T-helper 1 cell (primary cell): ENCODE results near the gene PER3.
A peak's percentile ranks its signal among the peaks of the same experiment; 100 is the strongest.
"Not testable (repeated sequence)": the region's sequence is repeated elsewhere in the genome, so short reads cannot be mapped to it uniquely, and the experiment has no call there.

Source experiments
- DNase-seq, 5 donors: peaks; one replicate each; pipeline ENCODE4 v3.0.0-alpha.2; 2012 to 2020

PER3 gene

GRCh38 chr1:7780976-7781375, 3.1 kb upstream of the PER3 start:
- DNase-seq: no peak

DNA sequence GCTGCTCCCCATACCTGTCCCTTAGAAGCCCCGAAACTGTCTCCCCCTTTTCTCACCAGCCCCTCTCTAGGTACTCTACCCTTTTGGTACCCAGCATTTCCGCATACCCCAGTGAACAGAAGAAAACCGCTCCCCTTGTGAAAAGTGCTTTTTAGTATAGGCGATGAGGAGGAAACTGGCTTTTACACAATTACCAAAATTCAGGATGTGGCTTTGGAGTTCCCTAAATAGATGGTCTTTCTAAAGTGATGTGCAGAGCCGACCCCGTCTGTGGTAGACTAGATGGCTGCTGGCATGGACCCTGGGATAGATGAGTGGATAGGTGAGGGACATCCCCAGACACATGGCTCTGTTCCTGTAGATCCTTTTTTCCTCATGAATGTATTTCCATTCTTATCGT, 2.6 kb upstream of the PER3 start:
- no peak for DNase-seq

GRCh38 chr1:7781923-7782495, 2.1 kb upstream of the PER3 start:
- DNase-seq: peak in 1 of 5 donors; percentile 8

GRCh38 chr1:7783178-7783711, 846 bp upstream of the PER3 start:
- DNase-seq: peak in 1 of 5 donors; percentile 9

GRCh38 chr1:7784492-7785071, 491 bp downstream of the PER3 start:
- peak in 1 of 5 donors; percentile 9 for DNase-seq

DNA sequence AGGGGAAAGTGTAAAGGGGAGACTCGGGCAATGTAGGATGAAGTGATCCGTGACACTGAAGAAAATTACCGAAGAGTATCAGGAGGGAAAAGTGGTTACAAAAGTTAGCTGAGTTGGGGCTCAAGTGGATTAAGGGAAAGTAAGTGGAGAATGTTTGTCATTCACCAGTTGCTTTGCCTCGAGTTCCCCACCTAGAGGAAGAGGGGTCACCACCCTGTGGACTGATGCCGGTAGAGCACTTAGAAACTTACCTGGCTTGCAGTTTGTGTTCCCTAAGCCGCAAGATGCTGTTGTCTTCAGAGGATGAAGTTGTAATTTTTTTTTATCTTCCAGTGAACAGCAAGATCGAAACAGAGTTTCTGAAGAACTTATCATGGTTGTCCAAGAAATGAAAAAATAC, 1.0 kb downstream of the PER3 start:
- no peak for DNase-seq

GRCh38 chr1:7786795-7787194, 2.7 kb downstream of the PER3 start:
- DNase-seq: no peak

DNA sequence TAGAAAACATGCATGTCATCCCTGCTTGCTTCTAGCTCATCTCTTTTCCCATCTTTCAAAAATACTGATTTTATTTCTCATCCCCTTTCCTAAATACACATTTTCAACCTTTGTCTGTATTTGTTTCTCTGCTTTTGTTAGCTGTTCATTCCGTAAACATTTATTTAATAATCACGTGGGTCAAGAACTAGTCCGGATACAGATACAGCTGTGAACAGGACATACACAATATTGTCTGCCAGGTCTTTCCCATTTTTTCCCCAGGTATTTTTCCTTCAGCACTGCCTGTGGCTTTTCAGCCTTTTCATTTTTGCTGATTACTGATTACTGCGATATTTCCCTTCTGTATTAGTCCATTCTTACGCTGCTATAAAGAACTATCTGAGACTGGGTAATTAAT, 5.7 kb downstream of the PER3 start:
- DNase-seq: no peak

GRCh38 chr1:7791027-7791426, 6.9 kb downstream of the PER3 start:
- DNase-seq: not testable (repeated sequence)

DNA sequence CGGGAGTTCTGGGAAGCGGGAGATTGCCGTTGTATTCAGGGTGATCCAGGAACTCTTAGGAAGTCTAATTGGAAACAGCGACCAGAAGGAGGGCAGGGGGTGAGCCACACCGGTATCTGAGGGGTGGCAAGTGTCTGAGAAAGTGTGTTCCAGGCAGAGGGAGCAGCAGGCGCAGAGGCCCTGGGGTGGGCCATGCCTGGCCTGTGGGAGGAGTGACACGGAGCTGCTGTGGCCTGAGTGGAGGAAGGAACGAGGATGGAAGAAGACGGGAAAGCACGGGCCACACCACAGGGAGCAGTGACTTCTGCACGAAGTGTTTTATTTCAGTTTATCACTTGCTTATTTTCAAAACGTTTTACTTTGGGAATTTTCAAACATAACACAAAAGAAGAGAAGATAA, 11.3 kb downstream of the PER3 start:
- no peak for DNase-seq

- DNase-seq: no peak
These were observed 21.4 kb downstream of the PER3 start for GRCh38 chr1:7805460-7805859.

DNA sequence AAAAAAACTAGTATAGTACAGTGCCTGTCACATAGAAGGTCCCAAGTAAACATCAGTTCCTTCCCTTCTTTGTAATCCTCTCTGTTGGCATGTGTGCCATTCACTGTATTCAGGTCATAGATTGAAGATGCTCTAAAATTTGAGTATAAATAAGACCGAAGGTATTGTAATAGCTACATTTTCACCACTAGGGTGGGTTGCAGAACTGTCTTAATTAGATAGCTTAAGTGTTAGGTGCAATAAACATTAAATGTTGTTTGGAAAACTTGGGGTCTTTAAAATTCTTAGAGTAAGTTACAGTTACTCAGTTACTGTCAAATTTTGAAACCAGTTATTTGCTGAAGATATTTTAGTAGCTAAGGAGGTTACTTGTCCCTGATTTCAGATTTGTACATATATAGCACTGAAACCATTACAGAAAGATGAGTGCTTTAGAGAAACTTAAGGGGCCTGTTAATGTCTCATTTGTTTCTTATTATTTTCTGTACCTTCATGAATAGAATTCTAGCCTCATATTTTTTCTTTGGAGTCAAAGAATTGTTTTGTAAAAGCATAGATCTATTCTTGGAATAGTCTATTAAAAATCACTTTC, 24.3 kb downstream of the PER3 start:
- peak in 1 of 5 donors; percentile 23 for DNase-seq

DNA sequence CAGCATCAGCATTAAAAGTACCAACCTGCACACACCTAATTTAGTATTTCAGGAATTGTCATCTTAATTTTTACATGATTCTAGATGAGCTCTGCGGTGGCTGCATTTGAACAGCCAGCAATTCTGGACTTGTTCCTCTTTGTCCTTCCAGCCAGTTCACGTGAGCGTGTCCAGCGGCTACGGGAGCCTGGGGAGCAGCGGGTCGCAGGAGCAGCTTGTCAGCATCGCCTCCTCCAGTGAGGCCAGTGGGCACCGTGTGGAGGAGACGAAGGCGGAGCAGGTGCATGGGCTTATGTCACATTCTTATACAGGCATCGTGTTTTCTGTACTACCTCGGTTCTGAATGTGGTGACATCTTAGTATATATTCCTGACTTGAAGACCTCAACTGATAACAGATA, 25.7 kb downstream of the PER3 start:
- DNase-seq: no peak

GRCh38 chr1:7810395-7810794, 26.3 kb downstream of the PER3 start:
- DNase-seq: peak in 1 of 5 donors; percentile 8

GRCh38 chr1:7811476-7811875, 27.4 kb downstream of the PER3 start:
- DNase-seq: no peak

DNA sequence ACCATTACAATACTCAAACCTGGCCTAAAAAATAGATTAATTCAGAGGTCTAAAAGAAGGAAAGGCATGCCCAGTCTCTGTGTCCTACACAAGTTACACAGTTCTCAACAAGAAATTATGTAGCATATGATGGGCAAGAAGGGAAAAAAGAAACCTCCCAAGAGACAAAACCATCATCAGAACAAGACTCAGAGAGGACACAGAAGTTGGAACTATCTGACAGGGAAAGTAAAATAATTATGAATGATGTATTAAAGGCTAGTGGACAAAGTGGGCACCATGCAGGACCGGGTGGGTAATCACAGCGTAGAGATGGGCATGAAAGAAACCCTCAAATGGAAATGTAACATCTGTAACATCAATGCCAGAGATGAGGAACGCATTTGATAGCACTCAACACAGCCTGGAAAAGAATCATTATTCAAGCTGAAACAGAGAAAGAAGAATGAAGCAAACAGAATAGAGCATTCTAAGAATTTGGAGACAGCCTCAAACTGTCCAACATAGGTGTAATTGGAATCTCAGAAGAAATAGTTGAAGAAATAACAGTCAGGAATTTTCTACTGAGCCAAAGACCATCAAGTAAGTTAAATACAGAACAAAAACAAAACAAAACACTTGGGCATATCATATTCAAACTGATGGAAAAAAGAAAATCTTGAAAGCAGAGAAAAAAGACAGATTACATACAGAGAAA, 29.7 kb downstream of the PER3 start:
- DNase-seq: no peak

DNA sequence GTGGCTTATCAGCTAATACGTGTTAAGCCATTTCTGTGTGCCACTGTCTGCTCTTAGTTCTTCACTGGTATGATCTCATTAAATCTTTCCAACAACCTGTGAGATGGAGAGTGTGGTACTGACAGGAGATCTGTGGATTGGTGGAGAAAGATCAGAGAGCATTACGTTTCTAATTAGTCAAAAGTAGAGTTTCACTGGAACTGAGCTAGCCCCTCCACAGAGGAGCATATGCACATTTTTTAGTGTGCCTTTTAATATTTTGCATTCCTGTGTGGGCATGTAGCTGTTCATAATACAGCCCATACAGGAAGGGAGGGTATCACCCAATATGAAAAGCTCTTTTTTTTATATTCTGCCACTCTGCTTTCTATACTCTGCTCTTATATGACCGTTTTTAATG, 37.2 kb downstream of the PER3 start:
- DNase-seq: no peak

- DNase-seq: no peak
These were observed 40.6 kb downstream of the PER3 start for GRCh38 chr1:7824701-7825100.

DNA sequence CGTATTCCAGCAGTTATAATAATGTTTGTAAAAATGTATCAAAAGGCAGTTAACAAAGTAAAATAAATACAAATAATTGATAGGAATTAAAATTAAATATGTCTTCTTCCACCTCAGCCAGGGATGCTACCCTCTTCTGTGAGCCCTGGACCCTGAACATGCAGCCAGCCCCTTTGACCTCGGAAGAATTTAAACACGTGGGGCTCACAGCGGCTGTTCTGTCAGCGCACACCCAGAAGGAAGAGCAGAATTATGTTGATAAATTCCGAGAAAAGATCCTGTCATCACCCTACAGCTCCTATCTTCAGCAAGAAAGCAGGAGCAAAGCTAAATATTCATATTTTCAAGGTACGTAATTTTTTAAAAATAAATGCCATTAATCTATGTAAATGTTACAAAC, 42.3 kb downstream of the PER3 start:
- DNase-seq: no peak

DNA sequence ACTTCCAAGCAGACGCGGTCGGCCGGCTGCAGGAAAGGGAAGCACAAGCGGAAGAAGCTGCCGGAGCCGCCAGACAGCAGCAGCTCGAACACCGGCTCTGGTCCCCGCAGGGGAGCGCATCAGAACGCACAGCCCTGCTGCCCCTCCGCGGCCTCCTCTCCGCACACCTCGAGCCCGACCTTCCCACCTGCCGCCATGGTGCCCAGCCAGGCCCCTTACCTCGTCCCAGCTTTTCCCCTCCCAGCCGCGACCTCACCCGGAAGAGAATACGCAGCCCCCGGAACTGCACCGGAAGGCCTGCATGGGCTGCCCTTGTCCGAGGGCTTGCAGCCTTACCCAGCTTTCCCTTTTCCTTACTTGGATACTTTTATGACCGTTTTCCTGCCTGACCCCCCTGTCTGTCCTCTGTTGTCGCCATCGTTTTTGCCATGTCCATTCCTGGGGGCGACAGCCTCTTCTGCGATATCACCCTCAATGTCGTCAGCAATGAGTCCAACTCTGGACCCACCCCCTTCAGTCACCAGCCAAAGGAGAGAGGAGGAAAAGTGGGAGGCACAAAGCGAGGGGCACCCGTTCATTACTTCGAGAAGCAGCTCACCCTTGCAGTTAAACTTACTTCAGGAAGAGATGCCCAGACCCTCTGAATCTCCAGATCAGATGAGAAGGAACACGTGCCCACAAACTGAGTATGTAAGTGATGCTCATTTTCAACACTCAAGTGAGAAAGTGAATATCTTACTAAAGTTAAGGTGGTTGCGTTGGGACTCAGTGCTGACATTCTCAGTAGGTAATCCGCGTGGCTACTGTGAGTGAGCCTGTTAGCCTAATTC, 43.2 kb downstream of the PER3 start:
- peak; percentile 14 to 24 (median 18) for DNase-seq

GRCh38 chr1:7831458-7831857, 47.4 kb downstream of the PER3 start:
- no peak for DNase-seq

DNA sequence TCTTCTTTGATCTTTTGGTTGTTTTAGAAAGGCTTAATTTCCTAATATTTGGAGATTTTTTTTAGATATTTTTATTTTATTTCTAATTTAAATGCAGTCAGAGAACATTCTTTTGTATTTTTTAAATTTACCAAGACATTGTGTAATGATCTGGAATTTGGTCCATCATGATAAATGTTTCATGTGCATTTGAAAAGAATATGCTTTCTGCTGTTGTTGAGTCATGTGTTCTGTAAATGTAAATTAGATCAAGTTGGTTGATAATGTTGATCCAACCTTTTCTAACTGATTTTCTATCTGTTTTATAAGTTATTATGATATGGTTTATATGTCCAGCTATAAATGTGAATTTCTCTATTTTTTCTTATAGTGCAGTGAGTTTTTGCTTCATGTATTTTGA, 48.9 kb downstream of the PER3 start:
- DNase-seq: no peak

- DNase-seq: no peak
These were observed 54.6 kb downstream of the PER3 start for GRCh38 chr1:7838714-7839113.
